ENCODE data around the gene LRP11. TPM values are rescaled to one million over a fixed set of nuclear protein-coding genes. Genes with fewer than 3 reads are reported as not detected.

LRP11 gene
- total RNA-seq, 1 experiment from 2014 or later, result 14.8 TPM

- Histone ChIP-seq H4K91ac (ENCODE audit: insufficient read length, low read depth, low read length) (no peak overlapping the region), H4K20me1 (ENCODE audit: control insufficient read depth, insufficient read depth, insufficient read length) (no peaks in the 10 kb centered on the region), H2BK20ac (ENCODE audit: low read depth, low read length, poor library complexity, severe bottlenecking) (no peak overlapping the region), H3K9me3 (ENCODE audit: control insufficient read depth, low read depth, low read length) (no peaks in the 10 kb centered on the region), H3T11ph (ENCODE audit: low read length) (no peak overlapping the region), H3K4ac (ENCODE audit: low read depth, low read length) (no peak overlapping the region), H2BK15ac (ENCODE audit: low read depth, low read length) (no peak overlapping the region), H2AK5ac (ENCODE audit: insufficient read length, low read length) (no peak overlapping the region), H3K79me1 (ENCODE audit: insufficient read depth, low read depth, low read length, poor library complexity, severe bottlenecking) (no peaks in the 10 kb centered on the region), H2AFZ (ENCODE audit: low read length) (no peak overlapping the region), H3K23ac (ENCODE audit: insufficient read length, low read depth, low read length) (no peak overlapping the region), H3K9ac (ENCODE audit: extremely low read depth, insufficient read length, low read length) (no peak overlapping the region), H3K14ac (ENCODE audit: insufficient read depth, low read length) (no peak overlapping the region), H3K27me3 (ENCODE audit: insufficient read depth, low read length) (no peaks in the 10 kb centered on the region), H2BK120ac (ENCODE audit: low read depth, low read length, poor library complexity, severe bottlenecking) (no peak overlapping the region), H3K56ac (ENCODE audit: insufficient read length, low read depth, low read length) (no peak overlapping the region), H2BK12ac (ENCODE audit: insufficient read length, low read depth, low read length) (no peak overlapping the region), H3K4me1 (ENCODE audit: insufficient read depth, low read length) (no peaks in the 10 kb centered on the region), H4K8ac (replicated peaks; ENCODE audit: insufficient read length, low read depth, low read length) (no peak overlapping the region), H2BK5ac (ENCODE audit: insufficient read length, low read length) (no peak overlapping the region), H3K23me2 (ENCODE audit: insufficient read length, low read depth, low read length, poor library complexity, severe bottlenecking) (no peaks in the 10 kb centered on the region), H3K79me2 (ENCODE audit: insufficient read depth, low read length) (no peaks in the 10 kb centered on the region), H3K18ac (ENCODE audit: insufficient read length, low read depth, low read length) (no peak overlapping the region), H4K5ac (ENCODE audit: insufficient read length, low read depth, low read length) (no peak overlapping the region), H3K4me2 (ENCODE audit: insufficient read depth, insufficient read length, low read length) (no peak overlapping the region), H3K27ac (ENCODE audit: insufficient read length, low read depth, low read length) (no peak overlapping the region)
- H3K4me3 Mint-ChIP-seq, result no peak overlapping the region
- H3K9me3 Mint-ChIP-seq, result no peaks in the 10 kb centered on the region
- TF ChIP-seq CTCF (conservative IDR thresholded peaks at IDR 0.05), result no peak
- no peaks in the 10 kb centered on the region for H3K27me3 Mint-ChIP-seq (ENCODE audit: low read depth)
- H3K27ac Mint-ChIP-seq, result no peak overlapping the region
- DNase-seq, result no peak
- H3K36me3 Mint-ChIP-seq (ENCODE audit: insufficient read depth in 1 of 3, low read depth in 3 of 3), result peaks cover 18 to 47% (median 21%) of the 10 kb centered on the region in 3 experiments; a peak in 6 of 7 replicates
- H3K4me1 Mint-ChIP-seq, result no peaks in the 10 kb centered on the region
Observed at GRCh38 chr6:149781715-149782114, 82.4 kb downstream of the LRP11 start.

All from H9 (cell line).